Endodermal cell (in vitro differentiated cells): Measurements from ENCODE around the gene NOL8. TPM values are rescaled to one million over a fixed set of nuclear protein-coding genes. Genes with fewer than 3 reads are reported as not detected.

Experiments
- DNase-seq: peaks from one replicate; pipeline ENCODE4 v3.0.0-alpha.2; 2017
- H3K27ac ChIP-seq: 2 replicates; pipeline ENCODE4 v1.5.1; 2013; ENCODE audit warnings: mild to moderate bottlenecking, low read depth, low read length, moderate library complexity
- H3K27me3 ChIP-seq: 2 replicates; pipeline ENCODE4 v1.6.1; 2013; ENCODE audit warnings: mild to moderate bottlenecking, low read length, moderate library complexity; ENCODE audit not compliant: insufficient read depth, control insufficient read depth, poor library complexity, severe bottlenecking
- H3K36me3 ChIP-seq: 2 replicates; pipeline ENCODE4 v1.7.0; 2013; ENCODE audit warnings: mild to moderate bottlenecking, low read length, moderate library complexity; ENCODE audit not compliant: control insufficient read depth, insufficient read depth
- H3K4me1 ChIP-seq: one replicate; pipeline ENCODE4 v1.7.0; 2013; ENCODE audit warnings: low read length; ENCODE audit not compliant: control insufficient read depth, insufficient read depth
- H3K4me3 ChIP-seq: 2 replicates; pipeline ENCODE4 v1.5.1; 2013; ENCODE audit warnings: mild to moderate bottlenecking, low read length, moderate library complexity
- H3K9ac ChIP-seq: 2 replicates; pipeline ENCODE4 v1.6.1; 2013; ENCODE audit warnings: mild to moderate bottlenecking, low read length, moderate library complexity; ENCODE audit not compliant: poor library complexity, severe bottlenecking; ENCODE audit errors: extremely low read depth
- H3K9me3 ChIP-seq: 2 replicates; pipeline ENCODE4 v1.6.1; 2013; ENCODE audit warnings: mild to moderate bottlenecking, low read length, moderate library complexity; ENCODE audit not compliant: control insufficient read depth
- H3K27ac Mint-ChIP-seq: 2 replicates; pipeline ENCODE4 v1.8.0; 2020; ENCODE audit warnings: mixed read lengths
- H3K27me3 Mint-ChIP-seq: 2 replicates; pipeline ENCODE4 v1.8.0; 2021; ENCODE audit warnings: mild to moderate bottlenecking, mixed read lengths; ENCODE audit not compliant: insufficient read depth
- H3K36me3 Mint-ChIP-seq: 2 replicates; pipeline ENCODE4 v1.8.0; 2020; ENCODE audit warnings: low read depth, mixed read lengths
- H3K4me1 Mint-ChIP-seq: 2 replicates; pipeline ENCODE4 v1.8.0; 2020; ENCODE audit warnings: mixed read lengths
- H3K4me3 Mint-ChIP-seq: 2 replicates; pipeline ENCODE4 v1.8.0; 2020; ENCODE audit warnings: mild to moderate bottlenecking, moderate library complexity, mixed read lengths
- H3K9me3 Mint-ChIP-seq: 2 replicates; pipeline ENCODE4 v1.8.0; 2020; ENCODE audit warnings: mild to moderate bottlenecking, mixed read lengths
- CTCF ChIP-seq: fragments of 200-600 bp; sonication (generic); conservative IDR thresholded peaks from 2 replicates; pipeline ENCODE4 v1.5.0; 2021; ENCODE audit warnings: antibody characterized with exemption, mild to moderate bottlenecking
- WGBS, 2 experiments: methylation state at CpG; one replicate each; pipeline versions ENCODE4 v1.1.5 to v1.1.7; 2013; ENCODE audit warnings: missing lambda C conversion rate in 2 of 2, mixed read lengths in 1 of 2; ENCODE audit not compliant: insufficient coverage in 1 of 2, insufficient read length in 1 of 2; 5-methylcytosine and 5-hydroxymethylcytosine counted together
- total RNA-seq, 2 donors: library from RNA; stranded (reverse); fragmentation: NEBNext Ultra II Directional in 1 of 2; extraction: Animal tissue kit (Norgen Biotek cat#: 25700) in 1 of 2; gene quantifications; 2 replicates in 1 of 2; 3 replicates in 1 of 2; pipeline ENCODE4 v1.2.1, GENCODE V29; 2021

NOL8 gene
- total RNA-seq, 2 donors from 2014 or later: 30.0 to 31.7 TPM

- DNase-seq: no peak
- no peak overlapping the region for H3K4me3 ChIP-seq
- H3K36me3 ChIP-seq: peaks cover 98% of the 10 kb centered on the region
- WGBS, 2 experiments: 95 to 100% methylated on average over 3 of the region's 3 CpGs
- Mint-ChIP-seq H3K36me3 (peaks cover 83% of the 10 kb centered on the region), H3K4me3 (no peak overlapping the region), H3K9me3 (no peaks in the 10 kb centered on the region), H3K27me3 (no peaks in the 10 kb centered on the region), H3K27ac (no peak overlapping the region), H3K4me1 (no peaks in the 10 kb centered on the region)
- no peak overlapping the region for H3K9ac ChIP-seq
- no peak overlapping the region for H3K27ac ChIP-seq
- no peaks in the 10 kb centered on the region for H3K27me3 ChIP-seq
- no peaks in the 10 kb centered on the region for H3K4me1 ChIP-seq
- no peaks in the 10 kb centered on the region for H3K9me3 ChIP-seq
- TF ChIP-seq CTCF: no peak
Measured at GRCh38 chr9:92265154-92265553, 60.0 kb downstream of the NOL8 start.

- Mint-ChIP-seq H3K36me3 (peaks cover 84% of the 10 kb centered on the region), H3K27me3 (no peaks in the 10 kb centered on the region), H3K27ac (no peak overlapping the region), H3K4me3 (no peak overlapping the region), H3K9me3 (no peaks in the 10 kb centered on the region), H3K4me1 (no peaks in the 10 kb centered on the region)
- Histone ChIP-seq H3K36me3 (peaks cover 98% of the 10 kb centered on the region), H3K9me3 (no peaks in the 10 kb centered on the region), H3K4me1 (no peaks in the 10 kb centered on the region), H3K27ac (no peak overlapping the region), H3K9ac (no peak overlapping the region), H3K27me3 (no peaks in the 10 kb centered on the region), H3K4me3 (no peak overlapping the region)
- TF ChIP-seq CTCF: no peak
- WGBS, 2 experiments: 90 to 91% methylated on average over 1 of the region's 1 CpG
- DNase-seq: no peak
Measured at GRCh38 chr9:92263131-92263530, 62.0 kb downstream of the NOL8 start.

- H3K4me3 Mint-ChIP-seq: no peak overlapping the region
- Histone ChIP-seq H3K9me3 (no peaks in the 10 kb centered on the region), H3K27me3 (no peaks in the 10 kb centered on the region), H3K4me3 (no peak overlapping the region), H3K36me3 (peaks cover 97% of the 10 kb centered on the region), H3K9ac (no peak overlapping the region), H3K27ac (no peak overlapping the region), H3K4me1 (no peaks in the 10 kb centered on the region)
- H3K27me3 Mint-ChIP-seq: no peaks in the 10 kb centered on the region
- no peaks in the 10 kb centered on the region for H3K4me1 Mint-ChIP-seq
- no peak for TF ChIP-seq CTCF
- no peak overlapping the region for H3K27ac Mint-ChIP-seq
- H3K9me3 Mint-ChIP-seq: no peaks in the 10 kb centered on the region
- peaks cover 79% of the 10 kb centered on the region for H3K36me3 Mint-ChIP-seq
- no peak for DNase-seq
- WGBS, 2 experiments: 97% methylated on average over 2 of the region's 2 CpGs; no CpG with 5 or more reads in 1 of the 2 experiments
Measured at GRCh38 chr9:92257327-92257726, 67.8 kb downstream of the NOL8 start.
